Neural cell (in vitro differentiated cells): ENCODE measurements around the gene SEMA6A. TPM values are rescaled to one million over a fixed set of nuclear protein-coding genes. Genes with fewer than 3 reads are reported as not detected.

Source experiments
- H2AFZ ChIP-seq: fragments of 200-600, 300-800 bp; sonication (generic), shearing (Covaris generic); 2 replicates; pipeline ENCODE4 v1.6.0; 2014; ENCODE audit warnings: low read depth, mild to moderate bottlenecking, antibody characterized with exemption, low read length, moderate library complexity
- H3F3A ChIP-seq: fragments of 200-600 bp; shearing (Covaris generic); 2 replicates; pipeline ENCODE4 v1.6.1; 2016; ENCODE audit warnings: mild to moderate bottlenecking, moderate library complexity, mixed read lengths, antibody characterized with exemption, low read length; ENCODE audit not compliant: insufficient read depth, poor library complexity, severe bottlenecking
- H3K27ac ChIP-seq: fragments of 200-600, 300-800 bp; sonication (generic), shearing (Covaris generic); 2 replicates; pipeline ENCODE4 v1.5.1; 2014; ENCODE audit warnings: mild to moderate bottlenecking, low read length, moderate library complexity
- H3K27me3 ChIP-seq: fragments of 300-800, 200-600 bp; sonication (generic), shearing (Covaris generic); 2 replicates; pipeline ENCODE4 v1.6.0; 2014; ENCODE audit warnings: mild to moderate bottlenecking, low read depth, low read length, moderate library complexity; ENCODE audit not compliant: insufficient read depth
- H3K36me3 ChIP-seq: fragments of 300-800, 200-600 bp; sonication (generic), shearing (Covaris generic); 2 replicates; pipeline ENCODE4 v1.5.1; 2014; ENCODE audit warnings: mild to moderate bottlenecking, antibody characterized with exemption, low read length, moderate library complexity; ENCODE audit not compliant: insufficient read depth
- H3K4me2 ChIP-seq: fragments of 300-800, 200-600 bp; sonication (generic), shearing (Covaris generic); 2 replicates; pipeline ENCODE4 v1.6.0; 2014; ENCODE audit warnings: mild to moderate bottlenecking, low read length
- H3K4me3 ChIP-seq: fragments of 300-800, 200-600 bp; sonication (generic), shearing (Covaris generic); 2 replicates; pipeline ENCODE4 v1.5.1; 2014; ENCODE audit warnings: mild to moderate bottlenecking, low read length, moderate library complexity
- H3K79me2 ChIP-seq: fragments of 200-600 bp; shearing (Covaris generic); replicated peaks from 2 replicates; pipeline ENCODE4 v1.6.0; 2014; ENCODE audit warnings: mild to moderate bottlenecking, low read length, moderate library complexity; ENCODE audit not compliant: insufficient read depth
- H3K9ac ChIP-seq: fragments of 300-800, 200-600 bp; sonication (generic), shearing (Covaris generic); 2 replicates; pipeline ENCODE4 v1.6.1; 2016; ENCODE audit warnings: mild to moderate bottlenecking, low read length, mixed read lengths
- H3K9me2 ChIP-seq: fragments of 200-600 bp; shearing (Covaris generic); 2 replicates; pipeline ENCODE4 v1.6.1; 2016; ENCODE audit warnings: mild to moderate bottlenecking, low read length, mixed read lengths; ENCODE audit not compliant: insufficient read depth
- H3K9me3 ChIP-seq: fragments of 200-600, 300-800 bp; sonication (generic), shearing (Covaris generic); 2 replicates; pipeline ENCODE4 v1.6.1; 2016; ENCODE audit warnings: mild to moderate bottlenecking, mixed run types, low read length, moderate library complexity, mixed read lengths
- H4K20me1 ChIP-seq: fragments of 200-600 bp; shearing (Covaris generic); 2 replicates; pipeline ENCODE4 v1.6.1; 2016; ENCODE audit warnings: mild to moderate bottlenecking, mixed run types; ENCODE audit not compliant: insufficient read depth
- CTCF ChIP-seq: fragments of 450-650 bp; IDR thresholded peaks from 2 replicates; pipeline ENCODE4 v1.5.1; 2014; ENCODE audit warnings: antibody characterized with exemption, mild to moderate bottlenecking, moderate library complexity; ENCODE audit not compliant: poor library complexity, severe bottlenecking
- EP300 ChIP-seq: fragments of 450-650 bp; conservative IDR thresholded peaks from 2 replicates; pipeline ENCODE4 v1.6.1; 2014; ENCODE audit warnings: antibody characterized with exemption, mild to moderate bottlenecking, moderate library complexity; ENCODE audit not compliant: poor library complexity, severe bottlenecking
- EZH2 ChIP-seq: fragments of 200-600, 300-800 bp; shearing (Covaris generic), sonication (generic); IDR thresholded peaks from 2 replicates; pipeline ENCODE4 v1.6.1; 2014; ENCODE audit warnings: antibody characterized with exemption, low read length, borderline replicate concordance, mild to moderate bottlenecking; ENCODE audit not compliant: insufficient read depth, poor library complexity, severe bottlenecking
- MXI1 ChIP-seq: fragments of 450-650 bp; conservative IDR thresholded peaks from 2 replicates; pipeline ENCODE4 v1.6.1; 2014; ENCODE audit warnings: antibody characterized with exemption, mild to moderate bottlenecking; ENCODE audit not compliant: poor library complexity, severe bottlenecking
- POLR2AphosphoS5 ChIP-seq: IDR thresholded peaks from 2 replicates; pipeline ENCODE4 v1.6.1; 2012
- RAD21 ChIP-seq: fragments of 450-650 bp; conservative IDR thresholded peaks from 2 replicates; pipeline ENCODE4 v1.6.1; 2014; ENCODE audit warnings: antibody characterized with exemption, mild to moderate bottlenecking, moderate library complexity
- SMC3 ChIP-seq: fragments of 450-650 bp; conservative IDR thresholded peaks from 2 replicates; pipeline ENCODE4 v1.6.1; 2014; ENCODE audit warnings: antibody characterized with exemption, mild to moderate bottlenecking, moderate library complexity; ENCODE audit not compliant: poor library complexity
- TAF1 ChIP-seq: IDR thresholded peaks from 2 replicates; pipeline ENCODE4 v1.6.1; 2012; ENCODE audit warnings: low read depth
- polyA plus RNA-seq: library from polyadenylated mRNA; depleted of rRNA; stranded (reverse); fragments of >200 nt; gene quantifications from 2 replicates; pipeline ENCODE4 v1.2.3, GENCODE V29; 2014
- TF ChIP-seq, protein P1 (sequence below): IDR thresholded peaks from 2 replicates; pipeline ENCODE4 v1.6.1; 2012; ENCODE audit warnings: borderline replicate concordance

SEMA6A gene
- polyA plus RNA-seq, 1 donor from 2014 or later, result 6.5 TPM

- peaks cover 4% of the 10 kb centered on the region for H3F3A ChIP-seq
- no peak overlapping the region for H3K4me2 ChIP-seq
- no peak overlapping the region for H3K4me3 ChIP-seq
- TF ChIP-seq CTCF (no peak), RAD21 (no peak), SMC3 (no peak), MXI1 (no peak), EP300 (no peak), POLR2AphosphoS5 (no peak), EZH2 (no peak), TAF1 (no peak)
- TF ChIP-seq, protein P1, sequence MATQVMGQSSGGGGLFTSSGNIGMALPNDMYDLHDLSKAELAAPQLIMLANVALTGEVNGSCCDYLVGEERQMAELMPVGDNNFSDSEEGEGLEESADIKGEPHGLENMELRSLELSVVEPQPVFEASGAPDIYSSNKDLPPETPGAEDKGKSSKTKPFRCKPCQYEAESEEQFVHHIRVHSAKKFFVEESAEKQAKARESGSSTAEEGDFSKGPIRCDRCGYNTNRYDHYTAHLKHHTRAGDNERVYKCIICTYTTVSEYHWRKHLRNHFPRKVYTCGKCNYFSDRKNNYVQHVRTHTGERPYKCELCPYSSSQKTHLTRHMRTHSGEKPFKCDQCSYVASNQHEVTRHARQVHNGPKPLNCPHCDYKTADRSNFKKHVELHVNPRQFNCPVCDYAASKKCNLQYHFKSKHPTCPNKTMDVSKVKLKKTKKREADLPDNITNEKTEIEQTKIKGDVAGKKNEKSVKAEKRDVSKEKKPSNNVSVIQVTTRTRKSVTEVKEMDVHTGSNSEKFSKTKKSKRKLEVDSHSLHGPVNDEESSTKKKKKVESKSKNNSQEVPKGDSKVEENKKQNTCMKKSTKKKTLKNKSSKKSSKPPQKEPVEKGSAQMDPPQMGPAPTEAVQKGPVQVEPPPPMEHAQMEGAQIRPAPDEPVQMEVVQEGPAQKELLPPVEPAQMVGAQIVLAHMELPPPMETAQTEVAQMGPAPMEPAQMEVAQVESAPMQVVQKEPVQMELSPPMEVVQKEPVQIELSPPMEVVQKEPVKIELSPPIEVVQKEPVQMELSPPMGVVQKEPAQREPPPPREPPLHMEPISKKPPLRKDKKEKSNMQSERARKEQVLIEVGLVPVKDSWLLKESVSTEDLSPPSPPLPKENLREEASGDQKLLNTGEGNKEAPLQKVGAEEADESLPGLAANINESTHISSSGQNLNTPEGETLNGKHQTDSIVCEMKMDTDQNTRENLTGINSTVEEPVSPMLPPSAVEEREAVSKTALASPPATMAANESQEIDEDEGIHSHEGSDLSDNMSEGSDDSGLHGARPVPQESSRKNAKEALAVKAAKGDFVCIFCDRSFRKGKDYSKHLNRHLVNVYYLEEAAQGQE, result no peak
- H2AFZ ChIP-seq, result no peak overlapping the region
- no peak overlapping the region for H3K27ac ChIP-seq
- no peak overlapping the region for H3K9ac ChIP-seq
- peaks cover 75% of the 10 kb centered on the region for H3K79me2 ChIP-seq
- H3K36me3 ChIP-seq, result no peaks in the 10 kb centered on the region
- no peaks in the 10 kb centered on the region for H3K27me3 ChIP-seq
- H3K9me2 ChIP-seq, result no peaks in the 10 kb centered on the region
- H4K20me1 ChIP-seq, result no peaks in the 10 kb centered on the region
- no peaks in the 10 kb centered on the region for H3K9me3 ChIP-seq
Measured at GRCh38 chr5:116559673-116560164, 14.9 kb downstream of the SEMA6A start.

- H3K4me2 ChIP-seq, result no peak overlapping the region
- no peak overlapping the region for H3K4me3 ChIP-seq
Measured at GRCh38 chr5:116559239-116559638, 15.4 kb downstream of the SEMA6A start.

More at GRCh38 chr5:116559239-116559638, 15.4 kb downstream of the SEMA6A start:
- Histone ChIP-seq H3K9me2 (no peaks in the 10 kb centered on the region), H3K9me3 (no peaks in the 10 kb centered on the region), H4K20me1 (no peaks in the 10 kb centered on the region), H3K9ac (no peak overlapping the region), H3K79me2 (peaks cover 70% of the 10 kb centered on the region), H2AFZ (no peak overlapping the region), H3F3A (no peaks in the 10 kb centered on the region), H3K27me3 (no peaks in the 10 kb centered on the region), H3K36me3 (no peaks in the 10 kb centered on the region), H3K27ac (no peak overlapping the region)
- TF ChIP-seq, protein P1, result no peak
- TF ChIP-seq EZH2, result no peak
- TF ChIP-seq SMC3, result no peak
- no peak for TF ChIP-seq POLR2AphosphoS5
- no peak for TF ChIP-seq TAF1
